Brain microvascular endothelial cell (primary cell): ENCODE measurements around the gene SIK3.

Source experiments
- DNase-seq: peaks from one replicate; pipeline ENCODE4 v3.0.0-alpha.2; 2020
- H3K27ac ChIP-seq: fragments of 250-450 bp; sonication (Bioruptor Pico); 2 replicates; pipeline ENCODE4 v1.5.1; 2020; ENCODE audit warnings: mild to moderate bottlenecking, moderate library complexity
- H3K27me3 ChIP-seq: fragments of 250-450 bp; sonication (Bioruptor Pico); replicated peaks from 2 replicates; pipeline ENCODE4 v1.5.1; 2020; ENCODE audit warnings: mild to moderate bottlenecking
- H3K36me3 ChIP-seq: fragments of 250-450 bp; sonication (Bioruptor Pico); replicated peaks from 2 replicates; pipeline ENCODE4 v1.5.1; 2020; ENCODE audit warnings: mild to moderate bottlenecking
- H3K4me3 ChIP-seq: 2 replicates; pipeline ENCODE4 v1.5.1; 2011; ENCODE audit warnings: low read depth, mild to moderate bottlenecking, control low read depth, low read length, moderate library complexity
- CTCF ChIP-seq: IDR thresholded peaks from 2 replicates; pipeline ENCODE4 v1.5.1; 2011; ENCODE audit warnings: low read depth, mild to moderate bottlenecking, moderate library complexity, low read length, control low read depth, inconsistent platforms; ENCODE audit errors: missing control alignments
- in situ Hi-C: cut with HindIII; loops from 2 replicates; pipeline ENCODE4 v1.10.0; 2017; ENCODE audit warnings: low sequenced_read_pairs, low pct_ligation_motif_present

The SIK3 gene

GRCh38 chr11:116881143-116881542 is 217.1 kb downstream of the SIK3 start:
- Histone ChIP-seq H3K4me3 (no peak overlapping the region), H3K27ac (no peak overlapping the region), H3K27me3 (no peaks in the 10 kb centered on the region), H3K36me3 (no peaks in the 10 kb centered on the region)
- in situ Hi-C loops, result no loop called here
- TF ChIP-seq CTCF, result no peak
- DNase-seq, result no peak

GRCh38 chr11:116879800-116880625 is 218.2 kb downstream of the SIK3 start:
- TF ChIP-seq CTCF, result peak; percentile 79
- no peaks in the 10 kb centered on the region for H3K27me3 ChIP-seq
- in situ Hi-C loops, result no loop called here
- H3K4me3 ChIP-seq, result no peak overlapping the region
- H3K36me3 ChIP-seq, result no peaks in the 10 kb centered on the region
- peak; percentile 67 for DNase-seq
- H3K27ac ChIP-seq, result no peak overlapping the region

GRCh38 chr11:116876656-116877055 is 221.6 kb downstream of the SIK3 start:
- TF ChIP-seq CTCF, result no peak
- DNase-seq, result no peak
- Histone ChIP-seq H3K27me3 (no peaks in the 10 kb centered on the region), H3K4me3 (no peak overlapping the region), H3K36me3 (no peaks in the 10 kb centered on the region), H3K27ac (no peak overlapping the region)
- in situ Hi-C loops, result no loop called here

GRCh38 chr11:116875194-116875593 is 223.0 kb downstream of the SIK3 start:
- TF ChIP-seq CTCF, result no peak
- in situ Hi-C loops, result no loop called here
- Histone ChIP-seq H3K27ac (no peak overlapping the region), H3K27me3 (no peaks in the 10 kb centered on the region), H3K36me3 (no peaks in the 10 kb centered on the region), H3K4me3 (no peak overlapping the region)
- DNase-seq, result no peak

GRCh38 chr11:116874251-116874650 is 224.0 kb downstream of the SIK3 start:
- H3K27me3 ChIP-seq, result no peaks in the 10 kb centered on the region
- DNase-seq, result peak; percentile 29
- TF ChIP-seq CTCF, result no peak
- no peak overlapping the region for H3K27ac ChIP-seq
- H3K36me3 ChIP-seq, result no peaks in the 10 kb centered on the region
- in situ Hi-C loops, result no loop called here
- no peak overlapping the region for H3K4me3 ChIP-seq

- Histone ChIP-seq H3K27me3 (no peaks in the 10 kb centered on the region), H3K36me3 (no peaks in the 10 kb centered on the region), H3K27ac (no peak overlapping the region), H3K4me3 (no peak overlapping the region)
- no peak for TF ChIP-seq CTCF
- no peak for DNase-seq
- in situ Hi-C loops, result no loop called here
Measured at GRCh38 chr11:116873381-116873780, 224.8 kb downstream of the SIK3 start.
